ENCODE data around the gene ZNF443. TPM values are rescaled to one million over a fixed set of nuclear protein-coding genes. Genes with fewer than 3 reads are reported as not detected.
A peak's percentile ranks its signal among the peaks of the same experiment; 100 is the strongest.
"Not testable (repeated sequence)": the region's sequence is repeated elsewhere in the genome, so short reads cannot be mapped to it uniquely, and the experiment has no call there.

Gene ZNF443
- total and polyA plus RNA-seq, 12 donors, result 1.0 to 3.4 (median 2.5) TPM

DNA sequence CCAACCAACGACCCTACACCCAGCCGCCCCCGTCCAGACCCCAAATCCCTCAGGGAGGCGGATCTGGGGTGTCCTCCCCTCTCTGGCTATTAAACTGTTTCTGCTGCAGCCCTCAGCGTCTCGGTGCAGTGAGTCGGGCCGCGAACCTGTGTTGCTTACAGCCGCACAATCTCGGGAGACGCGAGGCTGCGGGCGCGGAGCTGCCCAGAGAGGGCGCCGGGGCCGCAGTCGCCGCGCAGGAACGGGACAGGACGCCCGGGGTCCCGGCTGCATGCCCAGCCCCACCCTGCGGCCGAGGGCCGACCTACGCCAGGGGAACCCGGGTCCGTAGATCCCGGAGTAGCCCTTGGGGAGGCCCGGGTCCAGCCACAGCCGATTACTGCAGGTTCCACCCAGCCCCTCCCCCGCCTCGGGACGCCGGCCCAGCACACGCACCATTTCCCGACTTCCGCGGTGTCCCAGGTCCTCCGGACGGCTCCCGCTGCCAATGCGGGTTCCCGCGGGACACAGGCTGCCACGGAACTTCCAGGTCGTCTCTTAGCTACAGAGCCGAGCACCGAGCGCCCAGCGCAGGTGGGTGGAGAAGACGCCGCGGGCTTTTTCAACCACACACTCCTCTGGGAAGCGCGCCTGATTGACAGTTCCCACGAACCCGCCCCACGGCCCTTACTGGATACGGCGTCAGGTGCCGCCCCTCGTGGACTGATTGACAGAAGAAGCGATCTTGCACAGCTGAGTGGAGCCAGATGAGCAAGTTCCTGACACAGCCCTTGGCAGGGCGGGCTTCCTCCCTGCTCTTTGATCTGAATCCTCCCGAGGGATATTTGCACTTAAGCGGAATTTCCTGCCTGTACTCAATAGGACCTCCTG lies 40.0 kb downstream of the ZNF443 start, which contains the start of gene ZNF799:
Gene ZNF799 (minus strand): TSS at position 639 of the 870 bp plus-strand sequence. CDS start 201 bp downstream, at position 438.
- peaks cover 0 to 5% (median 0%) of the 10 kb centered on the region in 11 donors for H3K9me3 ChIP-seq
- WGBS, 2 donors, result 0% methylated on average over 71 of the region's 71 CpGs
- H3K27me3 ChIP-seq, result no peaks in the 10 kb centered on the region
- DNase-seq (peak; percentile 97 to 99), ATAC-seq (peak; percentile 99 to 100 (median 99))
- H3K4me3 ChIP-seq, result peak within 1 kb of the TSS; percentile 61 to 94 (median 88)
- H3K4me1 ChIP-seq, result peaks cover 0 to 16% (median 7%) of the 10 kb centered on the region in 9 donors
- intact Hi-C loops (cut with DNase I), result loop anchor here in 3 of 10 donors (1.0 to 5.0 kb wide), 7 partner anchors 34 to 150 kb away; partner anchors contain the start of genes ZNF443 (in 2 of the 3), ZNF442 (in 1 of the 3), ZNF563 (in 1 of the 3) and ZNF564 (in 1 of the 3)
- no peaks in the 10 kb centered on the region for H3K36me3 ChIP-seq
- peak within 1 kb of the TSS; percentile 16 to 95 (median 87) for H3K27ac ChIP-seq
- TF ChIP-seq, protein P1, sequence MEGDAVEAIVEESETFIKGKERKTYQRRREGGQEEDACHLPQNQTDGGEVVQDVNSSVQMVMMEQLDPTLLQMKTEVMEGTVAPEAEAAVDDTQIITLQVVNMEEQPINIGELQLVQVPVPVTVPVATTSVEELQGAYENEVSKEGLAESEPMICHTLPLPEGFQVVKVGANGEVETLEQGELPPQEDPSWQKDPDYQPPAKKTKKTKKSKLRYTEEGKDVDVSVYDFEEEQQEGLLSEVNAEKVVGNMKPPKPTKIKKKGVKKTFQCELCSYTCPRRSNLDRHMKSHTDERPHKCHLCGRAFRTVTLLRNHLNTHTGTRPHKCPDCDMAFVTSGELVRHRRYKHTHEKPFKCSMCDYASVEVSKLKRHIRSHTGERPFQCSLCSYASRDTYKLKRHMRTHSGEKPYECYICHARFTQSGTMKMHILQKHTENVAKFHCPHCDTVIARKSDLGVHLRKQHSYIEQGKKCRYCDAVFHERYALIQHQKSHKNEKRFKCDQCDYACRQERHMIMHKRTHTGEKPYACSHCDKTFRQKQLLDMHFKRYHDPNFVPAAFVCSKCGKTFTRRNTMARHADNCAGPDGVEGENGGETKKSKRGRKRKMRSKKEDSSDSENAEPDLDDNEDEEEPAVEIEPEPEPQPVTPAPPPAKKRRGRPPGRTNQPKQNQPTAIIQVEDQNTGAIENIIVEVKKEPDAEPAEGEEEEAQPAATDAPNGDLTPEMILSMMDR (IDR thresholded peaks at IDR 0.05), result peak in 4 of 9 donors; percentile 17 to 37 (median 26)

GRCh38 chr19:12399901-12400632 lies 40.8 kb downstream of the ZNF443 start:
- not testable (repeated sequence) for H3K27me3 ChIP-seq, H3K9me3 ChIP-seq, H3K36me3 ChIP-seq
- H3K4me3 ChIP-seq, result peak overlapping the region; percentile 61 to 94 (median 88)
- peak in 1 of 2 donors; percentile 18 for DNase-seq
- ATAC-seq, result peak in 5 of 8 donors; percentile 3 to 26 (median 17)
- intact Hi-C loops (cut with DNase I), result loop anchor here in 3 of 10 donors (2.0 to 5.0 kb wide), 6 partner anchors 33 to 67 kb away; partner anchors contain the start of genes ZNF443 (in 2 of the 3), ZNF442 (in 1 of the 3) and ZNF563 (in 1 of the 3)
- WGBS, 2 donors, result 2 to 3% methylated on average over 21 to 23 of the region's 23 CpGs
- H3K27ac ChIP-seq, result peak overlapping the region in 9 of 10 donors; percentile 70 to 95 (median 88)
- H3K4me1 ChIP-seq, result peaks cover 0 to 16% (median 7%) of the 10 kb centered on the region in 9 donors

GRCh38 chr19:12391148-12391547 lies 49.7 kb downstream of the ZNF443 start:
- ATAC-seq; DNase-seq; H3K4me1 ChIP-seq; intact Hi-C loops (cut with DNase I); H3K4me3 ChIP-seq; H3K27me3 ChIP-seq; H3K27ac ChIP-seq: not testable (repeated sequence)
- Histone ChIP-seq H3K36me3 (peaks cover 0 to 52% (median 22%) of the 10 kb centered on the region in 9 donors), H3K9me3 (peaks cover 0 to 78% (median 4%) of the 10 kb centered on the region in 11 donors)
- 96 to 98% methylated on average over 6 of the region's 6 CpGs for WGBS, 2 donors

DNA sequence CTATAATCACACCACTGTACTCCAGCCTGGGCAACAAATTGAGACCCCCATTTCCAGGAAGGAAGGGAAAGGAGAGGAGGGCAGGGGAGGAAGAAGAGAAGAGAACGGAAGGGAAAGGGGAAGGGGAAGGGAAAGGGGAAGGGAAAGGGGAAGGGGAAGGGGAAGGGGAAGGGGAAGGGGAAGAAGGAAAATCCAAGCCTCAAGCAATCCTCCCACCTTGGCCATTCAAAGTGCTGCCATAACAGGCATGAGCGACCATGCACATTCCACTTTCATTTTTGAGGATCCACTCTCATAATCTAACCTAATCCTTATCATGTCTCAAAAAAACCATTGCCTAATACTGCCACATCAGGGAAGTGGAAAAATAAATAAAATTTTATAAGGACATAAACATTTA lies 54.5 kb downstream of the ZNF443 start:
- H3K4me1 ChIP-seq; DNase-seq; intact Hi-C loops (cut with DNase I); ATAC-seq; H3K27me3 ChIP-seq; H3K4me3 ChIP-seq; H3K27ac ChIP-seq: not testable (repeated sequence)
- peaks cover 0 to 56% (median 30%) of the 10 kb centered on the region in 9 donors for H3K36me3 ChIP-seq
- 88 to 100% methylated on average over 1 to 2 of the region's 2 CpGs for WGBS, 2 donors
- peaks cover 0 to 80% (median 6%) of the 10 kb centered on the region in 11 donors for H3K9me3 ChIP-seq

DNA sequence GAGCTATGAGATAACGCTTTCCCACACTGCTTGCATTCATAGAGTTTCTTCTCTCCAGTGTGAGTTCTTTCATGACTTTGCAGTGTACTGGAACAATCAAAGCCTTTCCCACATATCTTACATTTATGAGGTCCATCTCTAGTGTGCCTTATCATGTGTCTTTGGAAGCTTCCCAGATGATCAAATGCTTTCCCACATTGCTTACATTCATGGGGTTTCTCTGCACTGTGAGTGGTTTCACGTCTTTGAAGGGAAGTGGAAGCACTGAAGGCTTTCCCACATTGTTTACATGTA lies 60.4 kb downstream of the ZNF443 start:
- ATAC-seq (no peak), DNase-seq (no peak)
- Histone ChIP-seq H3K4me1 (no peaks in the 10 kb centered on the region), H3K9me3 (peaks cover 0 to 91% (median 27%) of the 10 kb centered on the region in 11 donors), H3K27ac (no peak overlapping the region), H3K36me3 (peaks cover 0 to 47% (median 29%) of the 10 kb centered on the region in 9 donors), H3K4me3 (no peak overlapping the region), H3K27me3 (no peaks in the 10 kb centered on the region)
- 50 to 96% methylated on average over 2 of the region's 2 CpGs for WGBS, 2 donors
- TF ChIP-seq, protein P1 (IDR thresholded peaks at IDR 0.05), result no peak
- intact Hi-C loops (cut with DNase I), result no loop called here
